ENCODE data around the gene TOMM34. TPM values are rescaled to one million over a fixed set of nuclear protein-coding genes. Genes with fewer than 3 reads are reported as not detected.

Gene TOMM34
- total and polyA plus RNA-seq, 2 of the 13 experiments (the other 11 are each of a cell fraction or from before 2014, with no cell fraction given) = 36.2 to 52.0 TPM

DNA sequence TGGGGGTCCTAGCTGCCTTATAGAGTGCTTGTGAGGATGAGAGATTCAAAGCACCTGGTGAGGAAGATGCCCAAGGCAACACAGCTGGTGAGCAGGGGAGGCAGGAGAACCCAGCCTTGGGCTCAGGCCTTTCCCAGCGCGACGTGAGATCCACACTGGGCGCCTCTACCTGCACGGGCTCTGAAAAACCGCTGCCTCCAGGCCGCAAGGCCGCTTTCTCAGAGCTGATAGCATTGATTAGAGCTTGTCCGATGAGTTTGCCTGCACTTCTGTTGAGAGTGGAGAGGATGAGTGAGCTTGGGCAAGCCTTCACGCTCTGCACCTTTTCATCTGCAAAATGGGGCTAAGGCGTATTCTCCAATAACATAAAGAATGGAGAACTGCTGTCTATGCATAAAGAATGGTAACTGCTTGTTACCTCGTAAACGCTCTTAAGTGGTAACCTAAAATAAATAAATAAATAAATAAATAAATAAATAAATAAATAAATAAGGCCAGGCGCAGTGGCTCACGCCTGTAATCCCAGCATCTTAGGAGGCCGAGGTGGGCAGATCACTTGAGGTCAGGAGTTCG is 49.4 kb downstream of the TOMM34 start (continued):
- TF ChIP-seq CREM (IDR thresholded peaks at IDR 0.05) (no peak), CREM (CRISPR knock-in tag; IDR thresholded peaks at IDR 0.05) (no peak), ZNF20 (CRISPR knock-in tag; IDR thresholded peaks at IDR 0.05) (no peak), HOXA3 (CRISPR knock-in tag; IDR thresholded peaks at IDR 0.05) (no peak), ZNF850 (CRISPR knock-in tag; conservative IDR thresholded peaks at IDR 0.05) (no peak), PCBP1 (IDR thresholded peaks at IDR 0.05; ENCODE audit: borderline replicate concordance, low read depth, low read length) (no peak), RAD21 (CRISPR knock-in tag; IDR thresholded peaks at IDR 0.05) (no peak), GTF3A (CRISPR knock-in tag; conservative IDR thresholded peaks at IDR 0.05) (no peak), ZMAT3 (CRISPR knock-in tag; conservative IDR thresholded peaks at IDR 0.05) (no peak), ZBED4 (CRISPR knock-in tag; IDR thresholded peaks at IDR 0.05; ENCODE audit: borderline replicate concordance) (no peak), RARG (CRISPR knock-in tag; IDR thresholded peaks at IDR 0.05; ENCODE audit: low read depth) (no peak), ZNF510 (CRISPR knock-in tag; IDR thresholded peaks at IDR 0.05; ENCODE audit: low read depth) (no peak), PRDM15 (CRISPR knock-in tag; IDR thresholded peaks at IDR 0.05) (no peak), ZNF256 (CRISPR knock-in tag; conservative IDR thresholded peaks at IDR 0.05) (no peak), MAFG (CRISPR knock-in tag; IDR thresholded peaks at IDR 0.05) (no peak), PPARG (CRISPR knock-in tag; conservative IDR thresholded peaks at IDR 0.05) (no peak), ZNF761 (CRISPR knock-in tag; conservative IDR thresholded peaks at IDR 0.05) (no peak), MAFF (IDR thresholded peaks at IDR 0.05; ENCODE audit: low read depth, low read length) (no peak), TCF7 (IDR thresholded peaks at IDR 0.05; ENCODE audit: low read depth) (no peak)
- TF ChIP-seq, protein P1, sequence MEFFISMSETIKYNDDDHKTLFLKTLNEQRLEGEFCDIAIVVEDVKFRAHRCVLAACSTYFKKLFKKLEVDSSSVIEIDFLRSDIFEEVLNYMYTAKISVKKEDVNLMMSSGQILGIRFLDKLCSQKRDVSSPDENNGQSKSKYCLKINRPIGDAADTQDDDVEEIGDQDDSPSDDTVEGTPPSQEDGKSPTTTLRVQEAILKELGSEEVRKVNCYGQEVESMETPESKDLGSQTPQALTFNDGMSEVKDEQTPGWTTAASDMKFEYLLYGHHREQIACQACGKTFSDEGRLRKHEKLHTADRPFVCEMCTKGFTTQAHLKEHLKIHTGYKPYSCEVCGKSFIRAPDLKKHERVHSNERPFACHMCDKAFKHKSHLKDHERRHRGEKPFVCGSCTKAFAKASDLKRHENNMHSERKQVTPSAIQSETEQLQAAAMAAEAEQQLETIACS (CRISPR knock-in tag; IDR thresholded peaks at IDR 0.05) = no peak; the same call in 1 of the 2 replicates
- TF ChIP-seq, protein P2, sequence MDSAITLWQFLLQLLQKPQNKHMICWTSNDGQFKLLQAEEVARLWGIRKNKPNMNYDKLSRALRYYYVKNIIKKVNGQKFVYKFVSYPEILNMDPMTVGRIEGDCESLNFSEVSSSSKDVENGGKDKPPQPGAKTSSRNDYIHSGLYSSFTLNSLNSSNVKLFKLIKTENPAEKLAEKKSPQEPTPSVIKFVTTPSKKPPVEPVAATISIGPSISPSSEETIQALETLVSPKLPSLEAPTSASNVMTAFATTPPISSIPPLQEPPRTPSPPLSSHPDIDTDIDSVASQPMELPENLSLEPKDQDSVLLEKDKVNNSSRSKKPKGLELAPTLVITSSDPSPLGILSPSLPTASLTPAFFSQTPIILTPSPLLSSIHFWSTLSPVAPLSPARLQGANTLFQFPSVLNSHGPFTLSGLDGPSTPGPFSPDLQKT (CRISPR knock-in tag; IDR thresholded peaks at IDR 0.05; ENCODE audit: borderline replicate concordance) = no peak
